NCI-H446 treated with DMSO at 0.1 percent for 48 hours (cell line): ENCODE measurements around the gene SCTR.

ENCODE experiments used
- DNase-seq: peaks from one replicate; lab custom pipeline; 2025; lab: John Stamatoyannopoulos, UW

Gene SCTR

DNA sequence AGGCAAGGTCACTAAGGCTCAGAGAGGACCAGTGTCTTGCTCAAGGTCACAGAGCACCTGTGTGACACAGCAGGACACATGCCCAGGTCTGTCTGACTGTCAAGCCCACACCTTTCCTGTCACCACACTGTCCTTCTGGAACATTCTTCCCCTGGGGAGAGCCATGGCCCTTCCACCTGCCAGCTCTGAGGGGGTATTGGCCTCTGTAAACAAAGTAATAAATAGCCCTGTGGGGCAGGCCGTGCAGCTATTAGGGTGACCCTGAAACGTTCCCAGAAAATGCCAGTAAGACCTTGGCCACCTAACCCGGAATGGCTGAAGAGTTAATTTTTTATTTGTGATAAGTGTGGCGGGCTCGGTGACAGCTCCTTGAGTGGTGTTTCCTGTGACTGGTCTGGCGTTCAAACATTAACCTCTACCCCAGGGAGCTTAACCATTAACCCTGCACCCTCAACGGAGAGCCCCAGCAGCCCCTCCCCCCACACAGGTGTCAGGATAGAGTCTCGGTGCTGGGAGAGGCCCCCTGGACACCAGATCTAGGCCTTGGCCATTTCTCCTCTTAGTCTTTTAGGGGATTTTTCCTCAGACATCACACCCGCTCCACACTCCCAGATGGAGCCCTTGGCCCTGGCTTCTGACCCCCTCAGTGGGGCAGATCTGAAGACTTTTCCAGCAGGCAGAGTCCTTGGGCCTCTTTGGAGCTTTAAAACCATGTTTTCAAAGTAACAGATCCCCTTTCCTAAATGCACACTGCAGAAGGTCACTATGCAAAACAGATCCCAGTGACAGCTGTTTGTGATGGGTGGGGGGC, 36.6 kb downstream of the SCTR start:
- no peak for DNase-seq

GRCh38 chr2:119486886-119487285, 37.4 kb downstream of the SCTR start:
- no peak for DNase-seq

DNA sequence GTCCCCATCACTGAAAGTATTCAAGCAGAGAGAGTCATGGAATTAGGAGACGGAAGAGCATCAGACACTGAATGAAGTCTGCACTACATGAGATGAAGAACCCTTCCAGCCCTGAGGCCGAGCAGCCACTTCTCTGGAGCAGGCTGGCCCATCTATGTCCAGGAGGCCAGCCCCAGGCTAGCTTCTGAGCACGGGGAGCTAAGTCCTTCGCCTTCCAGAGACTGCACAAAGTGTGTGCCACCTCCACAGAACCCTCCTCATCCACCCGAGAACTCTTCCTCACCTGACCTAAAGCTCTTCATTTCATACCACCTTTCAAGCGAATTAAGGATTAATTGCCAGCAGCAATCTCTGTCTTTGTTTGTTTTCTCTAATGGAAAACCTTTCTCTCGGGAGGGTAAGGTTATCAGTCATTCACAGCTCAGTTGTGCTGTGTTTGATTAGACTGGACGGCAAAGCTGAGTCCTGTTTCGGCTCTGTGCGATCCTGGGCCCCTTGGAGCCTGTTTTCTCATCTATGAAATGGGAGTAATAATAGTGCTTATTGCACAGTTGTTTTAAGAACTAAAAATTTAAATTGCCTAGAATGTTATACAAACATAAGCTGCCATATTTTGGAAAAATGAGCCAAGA, 38.0 kb downstream of the SCTR start:
- DNase-seq, result no peak

- no peak for DNase-seq
Measured at GRCh38 chr2:119485336-119486110, 38.8 kb downstream of the SCTR start.

GRCh38 chr2:119484834-119485233, 39.4 kb downstream of the SCTR start:
- DNase-seq, result no peak

DNA sequence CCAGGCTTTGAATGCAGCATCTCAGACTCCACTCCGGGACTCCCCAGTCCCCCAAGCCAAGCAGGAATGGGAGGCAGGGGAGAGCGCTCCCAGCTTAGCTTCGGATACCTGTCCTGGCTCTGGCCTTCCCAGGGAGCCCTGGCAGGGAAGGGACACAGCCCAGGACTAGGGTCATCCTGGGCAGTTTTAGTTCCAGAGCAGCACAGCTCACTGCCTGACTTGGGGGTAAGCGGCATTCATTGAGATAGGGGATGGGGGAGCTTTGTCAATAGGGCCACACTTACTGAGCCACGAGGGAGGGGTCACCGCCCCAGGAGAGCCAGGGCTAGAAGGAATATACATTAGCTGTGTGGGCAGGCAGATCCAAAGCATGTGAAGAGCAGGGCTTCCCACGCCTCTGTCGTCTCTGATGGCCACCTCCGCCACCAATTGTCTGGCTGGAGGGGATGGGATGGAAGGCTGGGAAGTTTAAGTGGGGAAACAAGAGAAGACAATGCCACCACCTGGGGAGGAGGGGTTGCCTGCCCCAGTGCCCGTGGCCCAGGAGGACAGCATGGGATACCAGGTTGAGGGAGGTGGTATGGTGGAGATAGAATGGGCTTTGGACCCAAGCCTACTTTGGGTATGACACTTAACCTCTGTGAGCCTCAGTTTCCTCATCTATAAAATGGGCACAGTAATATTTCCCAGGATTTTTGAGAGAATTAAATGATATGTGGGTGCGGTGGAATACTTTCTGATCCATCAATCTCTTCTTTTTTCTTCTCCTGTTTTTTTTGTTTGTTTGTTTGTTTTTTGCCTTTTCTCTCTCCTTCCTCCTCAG, 40.2 kb downstream of the SCTR start:
- no peak for DNase-seq

- DNase-seq, result no peak
Measured at GRCh38 chr2:119483395-119483753, 40.9 kb downstream of the SCTR start.

DNA sequence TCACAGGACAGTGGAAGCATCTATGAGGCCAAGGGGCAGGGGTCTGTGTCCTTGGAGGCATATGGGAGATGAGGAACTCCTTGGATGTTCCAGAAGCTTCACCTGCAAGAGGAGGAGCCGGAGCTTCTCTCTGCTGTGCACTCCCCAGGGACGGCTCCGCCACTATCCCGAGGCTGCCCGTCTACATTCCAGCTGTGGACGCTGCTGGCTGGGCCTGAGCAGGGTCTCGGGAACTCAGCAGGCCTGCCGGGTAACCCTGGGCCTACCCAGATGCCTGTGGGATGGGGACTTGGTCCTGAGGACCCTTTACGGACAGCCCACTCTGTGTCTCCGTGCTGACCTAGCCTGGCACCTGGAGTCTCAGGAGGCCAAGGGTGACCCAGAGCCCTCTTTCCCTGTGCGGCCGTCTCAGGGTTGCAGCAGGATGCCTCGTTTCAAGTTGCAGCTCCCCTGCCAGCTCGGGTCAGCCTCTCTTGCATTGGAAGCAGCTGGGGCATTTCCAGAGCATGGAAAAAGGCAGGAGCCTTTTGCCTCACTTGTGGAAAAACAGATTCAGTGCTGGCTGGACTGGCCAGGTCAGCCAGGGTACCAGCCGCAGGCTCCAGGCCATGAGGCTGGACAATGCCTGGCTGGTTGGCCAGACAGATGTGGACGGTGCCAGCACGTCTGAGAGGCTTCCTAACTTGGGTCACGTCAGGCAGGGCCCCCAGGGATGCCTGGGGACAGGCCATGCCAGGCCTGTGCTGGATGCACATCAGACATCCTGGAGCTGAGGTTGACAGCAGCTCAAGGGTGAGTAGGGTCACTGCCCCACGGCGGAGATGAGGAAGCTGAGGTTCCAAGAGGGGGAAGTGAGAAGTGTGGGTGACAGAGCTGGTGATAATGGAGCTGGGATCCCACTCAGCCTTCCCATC, 41.5 kb downstream of the SCTR start:
- no peak for DNase-seq

GRCh38 chr2:119481501-119482455, 42.5 kb downstream of the SCTR start:
- no peak for DNase-seq

- no peak for DNase-seq
Measured at GRCh38 chr2:119480718-119481142, 43.6 kb downstream of the SCTR start.

DNA sequence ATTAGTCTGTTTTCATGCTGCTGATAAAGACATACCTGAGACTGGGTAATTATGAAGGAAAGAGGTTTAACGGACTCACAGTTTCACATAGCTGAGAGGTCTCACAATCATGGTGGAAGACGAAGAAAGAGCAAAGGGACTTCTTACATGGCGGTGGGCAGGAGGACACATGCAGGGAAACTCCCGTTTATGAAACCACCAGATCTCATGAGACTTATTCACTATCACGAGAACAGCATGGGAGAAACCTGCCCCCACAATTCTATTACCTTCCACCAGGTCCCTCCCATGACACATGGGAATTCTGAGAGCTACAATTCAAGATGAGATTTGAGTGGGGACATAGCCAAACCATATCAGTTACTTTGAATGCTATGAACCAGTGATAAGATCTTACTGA, 44.1 kb downstream of the SCTR start:
- DNase-seq, result no peak

DNA sequence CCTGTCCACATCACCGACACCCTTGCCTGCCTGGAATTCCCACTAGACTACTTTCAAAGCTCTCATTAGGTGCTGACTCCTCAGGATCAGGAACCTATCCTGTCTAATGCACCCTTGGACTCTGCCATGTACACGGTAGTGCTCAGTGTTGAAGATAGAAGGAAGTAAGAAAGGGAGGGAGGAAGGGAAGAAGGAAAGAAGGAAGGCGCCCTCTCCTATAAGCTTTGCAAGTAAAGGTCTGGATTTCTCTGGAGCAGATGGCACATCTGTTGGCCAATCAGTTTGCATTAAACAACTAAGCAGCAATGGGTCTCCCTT, 45.3 kb downstream of the SCTR start:
- DNase-seq, result no peak

DNA sequence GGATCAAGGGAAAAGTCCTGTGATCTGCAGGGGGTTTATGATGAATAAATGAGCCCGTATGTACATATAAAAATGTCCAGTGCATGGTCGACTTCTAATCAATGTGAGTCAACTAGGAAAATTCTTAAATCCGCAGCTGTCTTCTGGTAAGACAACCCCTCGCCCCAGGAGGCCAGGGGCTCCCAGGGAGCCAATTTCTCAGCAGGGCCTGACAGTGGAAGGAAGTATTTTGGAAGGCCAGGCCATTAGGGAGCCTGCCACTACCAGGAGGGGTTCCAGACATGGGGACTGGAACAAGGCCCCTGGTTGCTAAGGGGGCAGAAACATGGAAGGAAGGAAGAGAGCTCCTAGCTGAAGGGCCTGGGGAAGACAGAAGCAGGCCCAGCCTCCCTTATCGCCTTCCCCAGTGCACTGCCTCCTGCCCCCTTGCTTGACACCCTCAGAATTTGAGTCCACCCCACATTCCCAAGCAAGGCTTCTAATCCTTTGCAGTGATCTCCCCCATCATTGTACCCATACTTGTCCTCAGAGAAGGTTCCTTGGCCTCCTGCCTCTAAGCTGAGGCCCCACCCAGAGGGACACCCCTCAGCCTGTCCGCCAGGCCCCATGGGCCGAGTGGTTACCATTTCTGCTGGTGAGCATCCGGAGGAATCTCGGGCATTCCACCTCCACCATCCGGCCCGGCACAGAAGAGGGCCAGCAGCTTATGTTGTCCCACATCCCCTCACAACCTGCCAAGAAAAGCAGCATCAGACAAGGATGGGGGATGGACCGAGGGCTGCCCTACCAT, 45.9 kb downstream of the SCTR start:
- DNase-seq, result no peak

- no peak for DNase-seq
Measured at GRCh38 chr2:119477113-119477505, 47.2 kb downstream of the SCTR start.

GRCh38 chr2:119476301-119477112, 47.8 kb downstream of the SCTR start:
- DNase-seq, result peak; percentile 35

- no peak for DNase-seq
Measured at GRCh38 chr2:119475857-119476244, 48.4 kb downstream of the SCTR start.

DNA sequence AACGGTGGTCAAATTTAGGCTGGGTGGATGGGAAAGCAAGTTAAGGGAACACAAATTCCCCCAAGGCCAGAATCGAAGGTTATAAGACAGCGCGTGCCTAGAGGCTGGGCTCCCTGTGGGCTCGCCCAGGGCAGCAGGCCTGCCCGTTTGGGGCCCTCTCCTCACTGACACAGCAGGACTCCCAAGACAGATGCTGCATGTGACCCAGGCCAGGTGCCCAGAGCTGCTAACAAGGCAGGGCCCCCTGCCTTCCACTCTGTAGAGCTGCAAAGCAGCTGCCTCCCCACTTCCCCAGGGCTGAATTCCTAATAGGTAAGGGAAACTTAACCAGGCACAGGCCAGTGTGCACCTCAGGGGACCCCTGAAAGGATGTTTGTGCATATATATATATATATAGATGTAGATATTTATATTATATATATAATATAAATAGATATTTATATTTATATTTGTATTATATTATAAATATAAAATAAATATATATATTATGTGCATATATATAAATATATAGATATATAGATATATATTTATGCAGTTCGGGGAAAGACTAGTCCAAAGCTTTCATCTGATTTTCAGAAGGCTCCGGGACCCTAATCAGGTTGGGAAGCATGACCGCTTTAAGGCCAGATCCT, 48.9 kb downstream of the SCTR start:
- DNase-seq, result no peak
